NT2/D1 (cell line): Measurements from ENCODE around the gene PBXIP1.

Experiments
- SUZ12 ChIP-seq: IDR thresholded peaks from 2 replicates; pipeline ENCODE4 v1.6.1; 2011; ENCODE audit not compliant: insufficient read length, insufficient read depth; ENCODE audit errors: extremely low read depth
- YY1 ChIP-seq: IDR thresholded peaks from 2 replicates; pipeline ENCODE4 v1.6.1; 2011; ENCODE audit not compliant: insufficient read length, insufficient read depth
- ZNF274 ChIP-seq: IDR thresholded peaks from 2 replicates; pipeline ENCODE4 v1.6.1; 2011; ENCODE audit warnings: mild to moderate bottlenecking, low read depth, low read length

- TF ChIP-seq SUZ12 (no peak), ZNF274 (no peak), YY1 (no peak)
These were observed 43.1 kb upstream of the PBXIP1 start for GRCh38 chr1:154998818-154999570.
